Liver (tissue), 9 donors: Measurements from ENCODE around the gene FBXW9. TPM values are rescaled to one million over a fixed set of nuclear protein-coding genes. Genes with fewer than 3 reads are reported as not detected.

Source experiments
- DNase-seq: peaks from one replicate; pipeline ENCODE4 v3.0.0-alpha.2; 2017; ENCODE audit warnings: low spot score
- H3K27ac ChIP-seq, 2 donors: one replicate each; pipeline ENCODE4 v1.7.0; 2013; ENCODE audit warnings: inconsistent platforms in 2 of 2, low read length in 2 of 2, control low read depth in 1 of 2, low read depth in 1 of 2, mild to moderate bottlenecking in 1 of 2
- H3K27me3 ChIP-seq, 4 donors: one replicate each; pipeline versions ENCODE4 v1.6.1 to v1.7.0; 2013; ENCODE audit warnings: low read length in 3 of 4, inconsistent platforms in 1 of 4, mild to moderate bottlenecking in 1 of 4, moderate library complexity in 1 of 4; ENCODE audit not compliant: control insufficient read depth in 4 of 4, insufficient read depth in 4 of 4
- H3K36me3 ChIP-seq, 4 donors: one replicate each; pipeline versions ENCODE4 v1.6.1 to v1.7.0; 2013; ENCODE audit warnings: low read length in 3 of 4, mild to moderate bottlenecking in 3 of 4, low read depth in 1 of 4, moderate library complexity in 1 of 4; ENCODE audit not compliant: control insufficient read depth in 4 of 4, insufficient read depth in 3 of 4
- H3K4me1 ChIP-seq, 4 donors: one replicate each; pipeline versions ENCODE4 v1.6.1 to v1.7.0; 2013; ENCODE audit warnings: low read length in 3 of 4, mild to moderate bottlenecking in 3 of 4, moderate library complexity in 1 of 4; ENCODE audit not compliant: control insufficient read depth in 4 of 4, insufficient read depth in 4 of 4
- H3K4me3 ChIP-seq, 3 donors: one replicate each; pipeline versions ENCODE4 v1.6.1 to v1.7.0; 2013; ENCODE audit warnings: low read length in 3 of 3, control low read depth in 1 of 3, low read depth in 1 of 3, mild to moderate bottlenecking in 1 of 3
- H3K9ac ChIP-seq, 2 donors: one replicate each; pipeline ENCODE4 v1.7.0; 2013; ENCODE audit warnings: low read length in 2 of 2, mild to moderate bottlenecking in 2 of 2, moderate library complexity in 2 of 2, control low read depth in 1 of 2, low read depth in 1 of 2
- H3K9me3 ChIP-seq, 4 donors: one replicate each; pipeline versions ENCODE4 v1.6.1 to v1.7.0; 2013; ENCODE audit warnings: low read length in 3 of 4; ENCODE audit not compliant: control insufficient read depth in 4 of 4
- CTCF ChIP-seq: fragments of 150-350 bp; IDR thresholded peaks from 2 replicates; pipeline ENCODE4 v1.5.1; 2017; ENCODE audit warnings: improper control_type of control experiment, low read depth, low read length; ENCODE audit not compliant: missing input control
- EGR1 ChIP-seq, 2 donors: IDR thresholded peaks; 2 replicates each; pipeline ENCODE4 v1.6.1; 2016 to 2018; ENCODE audit warnings: antibody characterized with exemption in 2 of 2, low read depth in 2 of 2
- FOXA1 ChIP-seq: IDR thresholded peaks from 2 replicates; pipeline ENCODE4 v1.6.1; 2016; ENCODE audit warnings: antibody characterized with exemption
- FOXA2 ChIP-seq: IDR thresholded peaks from 2 replicates; pipeline ENCODE4 v1.6.1; 2016; ENCODE audit warnings: antibody characterized with exemption
- GABPA ChIP-seq, 2 donors: IDR thresholded peaks in 1 of 2; conservative IDR thresholded peaks in 1 of 2; 2 replicates each; pipeline ENCODE4 v1.6.1; 2016; ENCODE audit warnings: antibody characterized with exemption in 2 of 2, mild to moderate bottlenecking in 1 of 2, moderate library complexity in 1 of 2
- HNF4A ChIP-seq, 2 donors: conservative IDR thresholded peaks; 2 replicates each; pipeline ENCODE4 v1.6.1; 2016; ENCODE audit warnings: antibody characterized with exemption in 2 of 2, mild to moderate bottlenecking in 2 of 2
- HNF4G ChIP-seq: IDR thresholded peaks from 2 replicates; pipeline ENCODE4 v1.6.1; 2016; ENCODE audit warnings: antibody characterized with exemption
- JUND ChIP-seq, 2 donors: IDR thresholded peaks; 2 replicates each; pipeline ENCODE4 v1.6.1; 2016; ENCODE audit warnings: antibody characterized with exemption in 2 of 2
- MAX ChIP-seq: IDR thresholded peaks from 2 replicates; pipeline ENCODE4 v1.6.1; 2016; ENCODE audit warnings: antibody characterized with exemption
- NR2F2 ChIP-seq: IDR thresholded peaks from 2 replicates; pipeline ENCODE4 v1.6.1; 2016; ENCODE audit warnings: antibody characterized with exemption
- RAD21 ChIP-seq, 2 donors: IDR thresholded peaks; 2 replicates each; pipeline ENCODE4 v1.6.1; 2016; ENCODE audit warnings: antibody characterized with exemption in 2 of 2, mild to moderate bottlenecking in 2 of 2
- REST ChIP-seq: IDR thresholded peaks from 2 replicates; pipeline ENCODE4 v1.6.1; 2016; ENCODE audit warnings: antibody characterized with exemption, mild to moderate bottlenecking
- RXRA ChIP-seq, 2 donors: IDR thresholded peaks; 2 replicates each; pipeline ENCODE4 v1.6.1; 2017 to 2018; ENCODE audit warnings: antibody characterized with exemption in 2 of 2, mild to moderate bottlenecking in 1 of 2
- SP1 ChIP-seq: IDR thresholded peaks from 2 replicates; pipeline ENCODE4 v1.6.1; 2018; ENCODE audit warnings: antibody characterized with exemption, mild to moderate bottlenecking
- TAF1 ChIP-seq: conservative IDR thresholded peaks from 2 replicates; pipeline ENCODE4 v1.6.1; 2016; ENCODE audit warnings: antibody characterized with exemption, mild to moderate bottlenecking
- YY1 ChIP-seq: IDR thresholded peaks from 2 replicates; pipeline ENCODE4 v1.6.1; 2016; ENCODE audit warnings: antibody characterized with exemption, mild to moderate bottlenecking
- WGBS: extraction: QIAGEN DNeasy Blood & Tissue Kit; methylation state at CpG from one replicate; pipeline ENCODE4 v1.1.7; 2013; 5-methylcytosine and 5-hydroxymethylcytosine counted together
- polyA plus RNA-seq, 2 donors: library from polyadenylated mRNA; stranded (reverse) in 1 of 2; unstranded in 1 of 2; fragments of 200-250 nt in 1 of 2; fragments of >200 nt in 1 of 2; fragmentation: Nextera tagmentation in 1 of 2; extraction: Ambion mirVana in 1 of 2; gene quantifications; one replicate each; pipeline versions ENCODE4 v1.2.1 to v1.2.3, GENCODE V29; 2013 to 2015
- total RNA-seq, 2 donors: library from RNA; depleted of rRNA; stranded (reverse); fragments of >200 nt; gene quantifications; one replicate each; pipeline ENCODE4 v1.2.3, GENCODE V29; 2014
- TF ChIP-seq, protein P1 (sequence below): IDR thresholded peaks from 2 replicates; pipeline ENCODE4 v1.6.1; 2016; ENCODE audit warnings: antibody characterized with exemption
- TF ChIP-seq, protein P2 (sequence below): IDR thresholded peaks from 2 replicates; pipeline ENCODE4 v1.6.1; 2016; ENCODE audit warnings: antibody characterized with exemption
- donor health status: healthy.
- donor health status: healthy.
- donor health status: healthy.
- donor health status: healthy.
- donor health status: healthy.

The FBXW9 gene
- total and polyA plus RNA-seq, 4 donors: 2.3 to 4.0 (median 3.0) TPM

DNA sequence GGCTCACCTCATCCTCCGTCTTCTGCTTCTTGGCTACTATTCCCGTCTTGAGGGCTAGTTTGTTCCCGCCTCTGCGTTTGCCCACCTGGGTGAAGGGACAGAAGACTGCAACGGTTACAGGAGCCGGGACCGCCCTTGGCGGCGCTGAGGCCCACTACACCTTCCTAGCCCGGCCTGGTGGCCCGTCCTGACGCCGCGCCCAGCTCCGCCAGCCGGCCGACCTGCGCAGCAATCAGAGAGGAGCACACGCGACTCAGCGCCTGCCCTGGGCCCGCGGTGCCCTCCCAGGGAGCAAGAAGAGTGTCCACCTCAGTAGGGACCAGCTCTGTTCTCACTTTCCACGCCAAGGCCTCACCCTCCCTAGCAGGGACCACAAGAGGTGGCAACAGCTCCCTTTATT lies 34.9 kb upstream of the FBXW9 start:
- TF ChIP-seq GABPA (IDR thresholded peaks at IDR 0.05 in 1 of 2, conservative IDR thresholded peaks at IDR 0.05 in 1 of 2) (no peak), FOXA1 (no peak), TAF1 (no peak), RXRA (IDR thresholded peaks at IDR 0.05) (no peak), JUND (IDR thresholded peaks at IDR 0.05) (no peak), NR2F2 (no peak), CTCF (no peak), HNF4G (no peak), RAD21 (IDR thresholded peaks at IDR 0.05) (no peak), FOXA2 (no peak), YY1 (no peak), REST (no peak), SP1 (no peak), MAX (no peak)
- TF ChIP-seq, protein P1, sequence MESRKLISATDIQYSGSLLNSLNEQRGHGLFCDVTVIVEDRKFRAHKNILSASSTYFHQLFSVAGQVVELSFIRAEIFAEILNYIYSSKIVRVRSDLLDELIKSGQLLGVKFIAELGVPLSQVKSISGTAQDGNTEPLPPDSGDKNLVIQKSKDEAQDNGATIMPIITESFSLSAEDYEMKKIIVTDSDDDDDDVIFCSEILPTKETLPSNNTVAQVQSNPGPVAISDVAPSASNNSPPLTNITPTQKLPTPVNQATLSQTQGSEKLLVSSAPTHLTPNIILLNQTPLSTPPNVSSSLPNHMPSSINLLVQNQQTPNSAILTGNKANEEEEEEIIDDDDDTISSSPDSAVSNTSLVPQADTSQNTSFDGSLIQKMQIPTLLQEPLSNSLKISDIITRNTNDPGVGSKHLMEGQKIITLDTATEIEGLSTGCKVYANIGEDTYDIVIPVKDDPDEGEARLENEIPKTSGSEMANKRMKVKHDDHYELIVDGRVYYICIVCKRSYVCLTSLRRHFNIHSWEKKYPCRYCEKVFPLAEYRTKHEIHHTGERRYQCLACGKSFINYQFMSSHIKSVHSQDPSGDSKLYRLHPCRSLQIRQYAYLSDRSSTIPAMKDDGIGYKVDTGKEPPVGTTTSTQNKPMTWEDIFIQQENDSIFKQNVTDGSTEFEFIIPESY: no peak
- TF ChIP-seq, protein P2, sequence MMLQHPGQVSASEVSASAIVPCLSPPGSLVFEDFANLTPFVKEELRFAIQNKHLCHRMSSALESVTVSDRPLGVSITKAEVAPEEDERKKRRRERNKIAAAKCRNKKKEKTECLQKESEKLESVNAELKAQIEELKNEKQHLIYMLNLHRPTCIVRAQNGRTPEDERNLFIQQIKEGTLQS: no peak
- H3K9ac ChIP-seq: no peak overlapping the region
- H3K27me3 ChIP-seq: no peaks in the 10 kb centered on the region
- no peak overlapping the region for H3K4me3 ChIP-seq
- peaks cover 3 to 27% (median 21%) of the 10 kb centered on the region in 4 donors for H3K36me3 ChIP-seq
- no peak overlapping the region for H3K27ac ChIP-seq
- no peak for DNase-seq
- H3K4me1 ChIP-seq: peaks cover 15 to 69% (median 50%) of the 10 kb centered on the region in 4 donors
- 95% methylated on average over 24 of the region's 24 CpGs for WGBS
- H3K9me3 ChIP-seq: no peaks in the 10 kb centered on the region

DNA sequence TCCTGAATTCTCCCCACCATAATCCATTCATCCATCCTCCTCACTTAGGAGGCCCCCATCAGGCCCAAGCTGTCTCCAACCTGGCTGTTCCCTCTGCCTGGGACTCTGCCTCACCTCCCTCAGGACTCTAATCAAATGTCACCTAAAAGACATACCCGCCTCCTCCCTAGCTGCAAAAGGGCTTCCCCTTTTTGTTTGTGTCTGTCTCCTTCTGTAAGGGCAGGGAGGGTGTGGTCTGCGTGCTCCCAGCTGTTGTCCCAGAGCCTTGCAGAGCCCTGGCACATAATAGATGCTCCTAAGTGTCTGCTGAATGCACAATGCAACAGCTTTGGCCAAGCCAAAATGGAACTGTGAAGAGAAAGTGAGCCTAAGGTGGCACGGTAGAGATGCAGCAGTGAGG lies 33.6 kb upstream of the FBXW9 start:
- no peak overlapping the region for H3K27ac ChIP-seq
- no peak overlapping the region for H3K9ac ChIP-seq
- no peaks in the 10 kb centered on the region for H3K9me3 ChIP-seq
- H3K4me3 ChIP-seq: no peak overlapping the region
- no peak for DNase-seq
- no peaks in the 10 kb centered on the region for H3K27me3 ChIP-seq
- peaks cover 3 to 27% (median 21%) of the 10 kb centered on the region in 4 donors for H3K36me3 ChIP-seq
- 92% methylated on average over 3 of the region's 3 CpGs for WGBS
- H3K4me1 ChIP-seq: peaks cover 14 to 69% (median 49%) of the 10 kb centered on the region in 4 donors
- TF ChIP-seq EGR1 (IDR thresholded peaks at IDR 0.05; ENCODE audit: low read depth in 2 of 2) (no peak), SP1 (no peak), FOXA2 (no peak), REST (no peak), HNF4A (conservative IDR thresholded peaks at IDR 0.05) (no peak), NR2F2 (no peak), GABPA (IDR thresholded peaks at IDR 0.05 in 1 of 2, conservative IDR thresholded peaks at IDR 0.05 in 1 of 2) (no peak), TAF1 (no peak), MAX (no peak), JUND (IDR thresholded peaks at IDR 0.05) (no peak), CTCF (no peak), RAD21 (IDR thresholded peaks at IDR 0.05) (no peak)
